Measurements from ENCODE around the gene ADGRG7. TPM values are rescaled to one million over a fixed set of nuclear protein-coding genes. Genes with fewer than 3 reads are reported as not detected.

Gene ADGRG7
- total and polyA plus RNA-seq, 9 of the 15 experiments (the other 6 are each of a cell fraction or from before 2014, with no cell fraction given) = 0.03 TPM; not detected in 7

DNA sequence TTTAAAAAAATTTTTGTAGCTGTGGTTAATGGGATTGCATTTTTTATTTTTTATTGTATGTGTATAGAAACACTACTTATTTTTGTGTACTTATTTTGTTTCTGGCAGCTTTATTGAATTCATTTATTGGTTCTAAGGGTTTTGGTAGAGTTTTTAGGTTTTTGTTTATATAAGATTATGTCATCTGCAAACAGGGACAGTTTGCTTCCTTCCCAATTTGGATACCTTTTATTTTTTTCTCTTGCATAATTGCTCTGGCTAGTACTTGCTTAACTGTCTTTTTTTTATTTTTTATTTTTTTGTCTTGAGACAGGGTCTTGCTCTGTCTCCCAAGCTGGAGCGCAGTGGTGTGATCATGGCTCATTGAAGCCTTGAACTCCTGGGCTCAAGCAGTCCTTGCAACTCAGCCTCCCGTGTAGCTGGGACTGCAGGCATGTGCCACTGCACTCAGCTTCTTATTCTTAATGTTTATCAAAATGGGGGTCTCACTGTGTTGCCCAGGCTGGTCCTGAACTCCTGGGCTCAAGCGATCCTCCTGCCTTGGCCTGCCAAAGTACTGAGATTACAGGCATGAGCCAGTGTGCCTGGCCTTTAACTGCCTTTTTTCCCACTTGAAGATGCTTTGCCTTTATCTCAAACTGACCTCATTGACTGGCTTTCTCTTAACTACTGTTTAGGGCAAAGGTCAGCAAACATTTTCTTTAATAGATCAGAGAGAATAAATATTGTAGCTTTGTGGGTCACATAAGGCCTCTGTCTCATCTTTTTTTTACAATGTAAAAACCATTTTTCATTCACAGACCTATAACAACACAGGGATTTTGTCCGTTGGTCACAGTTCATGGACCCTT is 108.5 kb downstream of the ADGRG7 start:
- POLR2A ChIA-PET = interaction anchor here (1.0 kb wide), 1 partner anchor 9 kb away, joined by 4 read pairs; no protein-coding TSS in a partner anchor
- Histone ChIP-seq H3K9me3 (replicated peaks; ENCODE audit: control insufficient read depth, insufficient read depth, low read depth, low read length) (no peaks in the 10 kb centered on the region), H3K27ac (ENCODE audit: extremely low read depth, low read depth, low read length) (no peak overlapping the region), H4K20me1 (replicated peaks; ENCODE audit: control insufficient read depth, insufficient read depth, low read length) (no peaks in the 10 kb centered on the region; the same call in 1 of the 2 replicates), H2AFZ (ENCODE audit: low read depth, low read length) (no peak overlapping the region), H3K4me3 (no peak overlapping the region), H3K9me1 (ENCODE audit: control insufficient read depth, insufficient read depth, low read length) (peaks cover 4% of the 10 kb centered on the region), H3K4me2 (ENCODE audit: insufficient read depth, low read length) (no peak overlapping the region), H3K36me3 (ENCODE audit: control insufficient read depth, insufficient read depth, low read length) (peaks cover 95% of the 10 kb centered on the region), H3K27me3 (ENCODE audit: control insufficient read depth in 2 of 2, insufficient read depth in 2 of 2, low read length in 2 of 2) (no peaks in the 10 kb centered on the region), H3K9ac (ENCODE audit: insufficient read depth in 1 of 2, low read depth in 2 of 2, low read length in 2 of 2) (no peak overlapping the region), H3K4me1 (replicated peaks in 1 of 2; ENCODE audit: control insufficient read depth in 2 of 2, insufficient read depth in 2 of 2, low read length in 2 of 2) (no peaks in the 10 kb centered on the region; a peak in 2 of 5 replicates), H3K79me2 (ENCODE audit: control insufficient read depth, insufficient read depth, low read length) (peaks cover 88% of the 10 kb centered on the region)
- FAIRE-seq = no peak
- no peak for ATAC-seq
- TF ChIP-seq DIDO1 (tag; IDR thresholded peaks at IDR 0.05; ENCODE audit: low read depth) = no peak
- TF ChIP-seq, protein P1, sequence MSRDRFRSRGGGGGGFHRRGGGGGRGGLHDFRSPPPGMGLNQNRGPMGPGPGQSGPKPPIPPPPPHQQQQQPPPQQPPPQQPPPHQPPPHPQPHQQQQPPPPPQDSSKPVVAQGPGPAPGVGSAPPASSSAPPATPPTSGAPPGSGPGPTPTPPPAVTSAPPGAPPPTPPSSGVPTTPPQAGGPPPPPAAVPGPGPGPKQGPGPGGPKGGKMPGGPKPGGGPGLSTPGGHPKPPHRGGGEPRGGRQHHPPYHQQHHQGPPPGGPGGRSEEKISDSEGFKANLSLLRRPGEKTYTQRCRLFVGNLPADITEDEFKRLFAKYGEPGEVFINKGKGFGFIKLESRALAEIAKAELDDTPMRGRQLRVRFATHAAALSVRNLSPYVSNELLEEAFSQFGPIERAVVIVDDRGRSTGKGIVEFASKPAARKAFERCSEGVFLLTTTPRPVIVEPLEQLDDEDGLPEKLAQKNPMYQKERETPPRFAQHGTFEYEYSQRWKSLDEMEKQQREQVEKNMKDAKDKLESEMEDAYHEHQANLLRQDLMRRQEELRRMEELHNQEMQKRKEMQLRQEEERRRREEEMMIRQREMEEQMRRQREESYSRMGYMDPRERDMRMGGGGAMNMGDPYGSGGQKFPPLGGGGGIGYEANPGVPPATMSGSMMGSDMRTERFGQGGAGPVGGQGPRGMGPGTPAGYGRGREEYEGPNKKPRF (IDR thresholded peaks at IDR 0.05; ENCODE audit: low read depth, low read length) = no peak
- TF ChIP-seq PCBP2 (IDR thresholded peaks at IDR 0.05; ENCODE audit: low read depth, low read length, poor library complexity, severe bottlenecking) = no peak
- no peak for TF ChIP-seq ELF2 (CRISPR knock-in tag; IDR thresholded peaks at IDR 0.05)
- TF ChIP-seq ZNF696 (CRISPR knock-in tag; conservative IDR thresholded peaks at IDR 0.05) = no peak
- TF ChIP-seq ZNF764 (CRISPR knock-in tag; IDR thresholded peaks at IDR 0.05; ENCODE audit: low read depth) = no peak
- 80% methylated on average over 4 of the region's 4 CpGs for WGBS (ENCODE audit: insufficient coverage, low coverage, missing lambda C conversion rate)
- intact Hi-C loops (cut with micrococcal nuclease) = loop anchor here (10.0 kb wide), 1 partner anchor 253 kb away; no protein-coding TSS in a partner anchor
- BruUV-seq (replicated peaks) = no TSS peak
- CTCF ChIA-PET (ENCODE audit: low intra/inter-chr PET ratio) = no interaction called here
- in situ Hi-C loops (cut with MboI) = no loop called here
- no peak for DNase-seq (ENCODE audit: extremely low read depth in 1 of 4, low spot score in 3 of 4)
